ENCODE data around the gene FIP1L1. TPM values are rescaled to one million over a fixed set of nuclear protein-coding genes. Genes with fewer than 3 reads are reported as not detected.
"Not testable (repeated sequence)": the region's sequence is repeated elsewhere in the genome, so short reads cannot be mapped to it uniquely, and the experiment has no call there.

The FIP1L1 gene
- total RNA-seq, 1 donor from 2014 or later = 29.7 TPM

DNA sequence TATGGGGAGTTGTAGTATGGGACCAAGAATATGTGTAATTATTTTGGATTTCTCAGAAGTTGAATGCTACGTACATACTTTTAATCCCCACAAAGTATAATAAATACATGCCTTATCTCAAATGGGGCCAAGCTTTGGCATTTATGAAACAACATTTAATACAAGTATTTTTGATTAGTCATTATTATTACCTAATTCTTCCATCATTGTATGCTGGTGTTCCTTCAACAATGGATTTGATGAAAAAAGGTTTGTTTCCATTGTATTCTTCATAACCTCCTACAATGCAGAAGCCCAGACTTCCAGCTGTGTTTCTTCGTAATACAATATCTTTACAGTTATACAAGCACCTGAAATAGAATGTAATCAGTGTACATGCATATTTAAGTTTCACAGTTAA is 83.8 kb downstream of the FIP1L1 start:
- peaks cover 55% of the 10 kb centered on the region for H3K36me3 ChIP-seq
- H3K4me1 ChIP-seq = no peaks in the 10 kb centered on the region
- no peak overlapping the region for H3K27ac ChIP-seq (replicated peaks)
- peaks cover under 1% of the 10 kb centered on the region for H3K9me3 ChIP-seq (replicated peaks)
- intact Hi-C loops (cut with micrococcal nuclease) = no loop called here
- DNase-seq = no peak
- H3K4me3 ChIP-seq = no peak overlapping the region
- H3K27me3 ChIP-seq (ENCODE audit: low read depth) = no peaks in the 10 kb centered on the region
- TF ChIP-seq, protein P1, sequence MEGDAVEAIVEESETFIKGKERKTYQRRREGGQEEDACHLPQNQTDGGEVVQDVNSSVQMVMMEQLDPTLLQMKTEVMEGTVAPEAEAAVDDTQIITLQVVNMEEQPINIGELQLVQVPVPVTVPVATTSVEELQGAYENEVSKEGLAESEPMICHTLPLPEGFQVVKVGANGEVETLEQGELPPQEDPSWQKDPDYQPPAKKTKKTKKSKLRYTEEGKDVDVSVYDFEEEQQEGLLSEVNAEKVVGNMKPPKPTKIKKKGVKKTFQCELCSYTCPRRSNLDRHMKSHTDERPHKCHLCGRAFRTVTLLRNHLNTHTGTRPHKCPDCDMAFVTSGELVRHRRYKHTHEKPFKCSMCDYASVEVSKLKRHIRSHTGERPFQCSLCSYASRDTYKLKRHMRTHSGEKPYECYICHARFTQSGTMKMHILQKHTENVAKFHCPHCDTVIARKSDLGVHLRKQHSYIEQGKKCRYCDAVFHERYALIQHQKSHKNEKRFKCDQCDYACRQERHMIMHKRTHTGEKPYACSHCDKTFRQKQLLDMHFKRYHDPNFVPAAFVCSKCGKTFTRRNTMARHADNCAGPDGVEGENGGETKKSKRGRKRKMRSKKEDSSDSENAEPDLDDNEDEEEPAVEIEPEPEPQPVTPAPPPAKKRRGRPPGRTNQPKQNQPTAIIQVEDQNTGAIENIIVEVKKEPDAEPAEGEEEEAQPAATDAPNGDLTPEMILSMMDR (IDR thresholded peaks at IDR 0.05; ENCODE audit: borderline replicate concordance) = no peak

- peaks cover 52% of the 10 kb centered on the region for H3K36me3 ChIP-seq
- no peaks in the 10 kb centered on the region for H3K27me3 ChIP-seq (ENCODE audit: low read depth)
- H3K27ac ChIP-seq (replicated peaks) = no peak overlapping the region
- H3K4me1 ChIP-seq = no peaks in the 10 kb centered on the region
- no peak for DNase-seq
- peaks cover 20% of the 10 kb centered on the region for H3K9me3 ChIP-seq (replicated peaks)
- TF ChIP-seq, protein P1 (IDR thresholded peaks at IDR 0.05; ENCODE audit: borderline replicate concordance) = no peak
- no peak overlapping the region for H3K4me3 ChIP-seq
- intact Hi-C loops (cut with micrococcal nuclease) = no loop called here
Measured at GRCh38 chr4:53463340-53463739, 85.9 kb downstream of the FIP1L1 start.

- no peak for DNase-seq
- no peak overlapping the region for H3K27ac ChIP-seq (replicated peaks)
- H3K4me1 ChIP-seq = no peaks in the 10 kb centered on the region
- H3K4me3 ChIP-seq = no peak overlapping the region
- peaks cover 20% of the 10 kb centered on the region for H3K9me3 ChIP-seq (replicated peaks)
- intact Hi-C loops (cut with micrococcal nuclease) = no loop called here
- H3K27me3 ChIP-seq (ENCODE audit: low read depth) = no peaks in the 10 kb centered on the region
- TF ChIP-seq, protein P1 (IDR thresholded peaks at IDR 0.05; ENCODE audit: borderline replicate concordance) = no peak
- peaks cover 33% of the 10 kb centered on the region for H3K36me3 ChIP-seq
Measured at GRCh38 chr4:53465281-53465680, 87.8 kb downstream of the FIP1L1 start.

DNA sequence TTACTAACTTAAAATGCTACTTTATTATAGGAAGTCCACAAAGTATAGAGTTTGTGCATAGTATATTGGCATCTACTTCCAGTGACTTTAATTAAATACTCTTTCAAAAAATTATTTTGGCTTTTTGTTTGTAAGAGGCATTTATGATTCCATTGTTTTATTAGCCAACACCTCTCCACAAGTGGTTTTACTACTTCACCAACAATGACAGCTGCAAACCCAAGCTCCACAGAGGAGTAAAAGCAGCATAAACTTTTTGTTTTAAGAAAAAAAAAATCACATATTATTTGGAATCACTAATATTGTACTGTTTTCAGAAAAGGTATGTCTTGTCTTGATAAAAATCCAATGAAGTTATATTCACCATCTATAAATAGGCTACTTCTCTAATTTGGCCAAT is 88.5 kb downstream of the FIP1L1 start:
- H3K27ac ChIP-seq (replicated peaks) = no peak overlapping the region
- no peak for DNase-seq
- H3K36me3 ChIP-seq = peaks cover 27% of the 10 kb centered on the region
- H3K9me3 ChIP-seq (replicated peaks) = peaks cover 20% of the 10 kb centered on the region
- H3K27me3 ChIP-seq (ENCODE audit: low read depth) = no peaks in the 10 kb centered on the region
- TF ChIP-seq, protein P1 (IDR thresholded peaks at IDR 0.05; ENCODE audit: borderline replicate concordance) = no peak
- intact Hi-C loops (cut with micrococcal nuclease) = no loop called here
- no peaks in the 10 kb centered on the region for H3K4me1 ChIP-seq
- no peak overlapping the region for H3K4me3 ChIP-seq

DNA sequence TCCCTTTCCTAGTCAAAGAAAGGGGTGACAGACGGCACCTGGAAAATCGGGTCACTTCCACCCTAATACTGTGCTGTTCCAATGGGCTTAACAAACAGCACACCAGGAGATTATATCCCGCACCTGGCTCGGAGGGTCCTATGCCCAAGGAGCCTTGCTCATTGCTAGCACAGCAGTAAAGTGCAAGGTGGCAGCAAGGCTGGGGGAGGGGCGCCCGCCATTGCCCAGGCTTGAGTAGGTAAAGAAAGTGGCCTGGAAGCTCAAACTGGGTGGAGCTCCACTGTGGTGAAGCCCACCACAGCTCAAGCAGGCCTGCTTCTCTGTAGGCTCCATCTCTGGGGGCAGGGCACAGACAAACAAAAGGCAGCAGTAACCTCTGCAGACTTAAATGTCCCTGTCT is 89.1 kb downstream of the FIP1L1 start:
- DNase-seq; H3K4me1 ChIP-seq; H3K27ac ChIP-seq (replicated peaks); H3K4me3 ChIP-seq; intact Hi-C loops (cut with micrococcal nuclease); H3K27me3 ChIP-seq (ENCODE audit: low read depth): not testable (repeated sequence)
- peaks cover 20% of the 10 kb centered on the region for H3K9me3 ChIP-seq (replicated peaks)
- peaks cover 20% of the 10 kb centered on the region for H3K36me3 ChIP-seq

GRCh38 chr4:53476232-53477037 is 99.0 kb downstream of the FIP1L1 start:
- intact Hi-C loops (cut with micrococcal nuclease) = no loop called here
- no peak overlapping the region for H3K4me3 ChIP-seq
- H3K36me3 ChIP-seq = peaks cover 37% of the 10 kb centered on the region
- no peak for DNase-seq
- no peak overlapping the region for H3K27ac ChIP-seq (replicated peaks)
- no peaks in the 10 kb centered on the region for H3K27me3 ChIP-seq (ENCODE audit: low read depth)
- no peaks in the 10 kb centered on the region for H3K4me1 ChIP-seq
- TF ChIP-seq, protein P1 (IDR thresholded peaks at IDR 0.05; ENCODE audit: borderline replicate concordance) = no peak
- H3K9me3 ChIP-seq (replicated peaks) = no peaks in the 10 kb centered on the region

Measured in left ventricle myocardium inferior (tissue), 1 donor.